T-helper 1 cell treated with Interleukin-12 subunit alpha and Interleukin-12 subunit beta and Interleukin-4 antibody, amounts not matched to agents 30 ng/mL and 1 ng/mL, for 36 hours (primary cell): Measurements from ENCODE around the gene FKBP8. TPM values are rescaled to one million over a fixed set of nuclear protein-coding genes. Genes with fewer than 3 reads are reported as not detected.
"Not testable (repeated sequence)": the region's sequence is repeated elsewhere in the genome, so short reads cannot be mapped to it uniquely, and the experiment has no call there.

ENCODE experiments used
- intact Hi-C: fragments of 100-400 bp; cut with micrococcal nuclease; formaldehyde crosslinking; loops from one replicate; pipeline ENCODE4 v1.15.1; 2024
- total RNA-seq: library from RNA; stranded (reverse); gene quantifications from 2 replicates; pipeline ENCODE4 v1.2.3, GENCODE V29; 2022

The FKBP8 gene
- total RNA-seq, 1 donor from 2014 or later = 192 TPM

DNA sequence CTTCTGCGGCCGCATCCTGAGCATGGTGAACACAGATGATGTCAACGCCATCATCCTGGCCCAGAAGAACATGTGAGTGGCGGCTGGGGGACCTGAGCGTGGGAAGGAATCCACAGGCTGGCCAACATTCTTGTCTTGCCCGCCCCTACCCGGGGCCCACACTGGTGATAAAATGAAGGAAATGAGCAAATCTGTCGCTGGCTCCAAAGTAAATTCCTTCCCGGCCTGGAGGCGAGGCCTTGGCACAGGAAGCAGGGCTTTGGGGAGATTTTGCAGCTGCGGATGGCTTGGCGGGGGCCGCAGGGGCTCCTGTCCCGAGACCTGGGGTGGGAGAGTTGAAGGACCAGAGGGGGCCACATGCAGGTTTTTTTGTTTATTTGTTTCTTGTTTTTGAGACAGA is 18.7 kb upstream of the FKBP8 start:
- intact Hi-C loops = no loop called here

DNA sequence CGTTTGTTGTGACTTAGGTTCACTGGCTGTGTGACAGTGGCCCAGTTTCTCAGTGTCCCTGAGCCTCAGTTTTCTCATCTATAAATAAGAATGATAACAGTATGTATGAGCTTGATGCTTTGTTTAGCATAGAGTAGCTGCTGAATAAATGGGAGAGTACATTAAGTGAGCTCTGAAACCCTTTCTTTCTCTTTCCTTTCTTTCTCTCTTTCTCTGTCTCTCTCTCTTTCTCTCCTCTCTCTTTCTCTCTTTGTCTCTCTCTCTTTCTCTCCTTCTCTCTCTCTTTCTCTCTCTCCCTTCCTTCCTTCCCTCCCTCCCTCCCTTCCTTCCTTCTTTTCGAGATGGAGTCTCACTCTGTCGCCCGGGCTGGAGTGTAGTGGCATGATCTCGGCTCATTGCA is 16.3 kb upstream of the FKBP8 start:
- intact Hi-C loops = no loop called here

DNA sequence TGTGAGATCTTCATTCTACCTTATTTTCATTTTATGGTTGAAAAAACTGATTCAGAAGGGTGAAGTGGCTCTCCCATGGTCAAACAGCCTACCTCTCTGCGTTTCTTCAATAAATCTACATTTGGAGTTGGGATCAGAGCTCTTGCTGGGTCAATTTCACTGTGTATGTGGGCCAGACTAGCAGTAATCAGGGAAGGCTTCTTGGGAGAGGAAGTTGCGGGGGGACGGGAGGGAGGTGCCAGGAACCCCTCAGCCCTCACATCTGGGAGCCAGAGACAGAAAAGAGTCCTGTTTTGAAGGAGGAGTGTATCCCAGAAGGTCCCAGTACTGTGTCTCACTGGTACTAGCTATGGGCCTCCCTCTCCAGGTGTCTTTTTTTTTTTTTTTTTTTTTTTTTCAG is 15.2 kb upstream of the FKBP8 start:
- intact Hi-C loops = no loop called here

DNA sequence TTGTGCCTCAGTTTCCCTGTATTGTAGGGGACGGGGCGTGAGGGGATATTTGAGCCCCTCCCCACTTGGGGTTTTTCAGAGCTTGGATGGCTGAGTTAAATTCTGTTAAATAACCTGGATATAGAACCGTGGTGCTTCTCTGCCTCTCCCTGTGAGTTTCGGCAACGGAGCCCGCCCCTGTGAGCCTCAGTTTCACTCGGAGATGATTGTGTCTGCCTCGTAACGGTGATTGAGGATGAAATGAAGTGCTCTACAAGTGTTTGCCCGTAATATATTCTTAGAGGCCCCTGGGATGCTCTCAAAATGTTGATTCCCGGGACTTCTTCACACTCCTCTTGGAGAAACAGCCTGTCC is 14.8 kb upstream of the FKBP8 start:
- intact Hi-C loops = no loop called here

DNA sequence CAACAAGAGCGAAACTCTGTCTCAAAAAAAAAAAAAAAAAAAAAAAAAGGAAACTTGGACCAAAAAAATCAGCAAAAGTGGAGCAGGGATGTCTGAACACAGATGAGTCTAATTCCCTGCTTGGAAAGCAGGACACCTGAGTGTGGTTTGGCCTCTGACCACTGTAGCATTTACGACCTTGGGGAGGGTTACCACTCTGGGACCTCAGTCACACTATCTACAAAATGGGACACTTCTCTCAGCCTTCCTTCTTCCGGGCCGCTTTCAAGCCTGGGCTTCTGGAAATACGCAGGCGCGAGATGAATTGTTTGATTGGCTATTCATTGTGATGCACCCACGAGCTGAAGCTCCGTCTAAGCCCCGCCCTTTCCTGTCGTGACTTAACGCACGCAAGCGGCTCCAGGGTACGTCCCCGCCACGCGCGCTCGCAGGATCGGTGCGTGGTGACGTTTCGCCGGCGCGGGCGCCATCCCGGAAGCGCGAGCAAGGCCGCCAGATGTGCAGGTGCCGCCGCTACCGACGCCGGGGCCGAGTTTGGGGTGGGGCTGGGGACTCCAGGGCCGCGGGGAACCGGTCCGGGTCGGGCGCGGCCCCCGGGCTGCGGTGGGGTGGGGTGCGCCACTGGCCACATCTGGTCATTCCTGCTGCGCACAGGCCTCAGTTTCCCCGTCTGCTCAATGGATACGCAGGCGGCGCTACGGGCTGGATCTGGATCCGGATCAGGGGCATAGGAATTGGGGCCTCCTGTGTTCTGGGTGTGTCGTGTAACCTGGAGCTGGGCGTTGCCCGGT is 14.2 kb upstream of the FKBP8 start, which contains the start of gene KXD1:
TSS of gene KXD1 (plus strand) at position 460 of the 791 bp plus-strand sequence. CDS start 4,187 bp downstream, outside the sequence.
- intact Hi-C loops = loop anchor here (1.0 kb wide), 6 partner anchors 13 to 362 kb away; partner anchors contain the start of genes COPE, DDX49, ELL and REX1BD

DNA sequence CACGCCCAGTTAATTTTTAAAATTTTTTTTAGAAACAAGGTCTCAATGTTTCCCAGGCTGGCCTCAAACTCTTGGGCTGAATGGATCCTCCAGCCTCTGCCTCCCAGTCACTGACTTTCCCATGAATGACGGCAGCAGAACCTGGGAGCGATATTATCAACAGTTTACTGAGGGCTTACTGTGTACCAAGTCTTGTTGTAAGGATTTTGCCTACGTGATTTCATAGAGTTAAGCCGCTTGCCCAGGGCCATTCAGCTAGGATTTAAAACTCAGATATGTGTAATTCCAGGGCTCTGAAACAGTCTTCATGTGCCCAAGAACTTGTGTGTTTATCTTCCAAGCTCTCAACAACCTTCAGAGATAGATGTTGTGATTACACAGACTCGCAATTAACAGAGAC is 8.3 kb upstream of the FKBP8 start:
- intact Hi-C loops = no loop called here

DNA sequence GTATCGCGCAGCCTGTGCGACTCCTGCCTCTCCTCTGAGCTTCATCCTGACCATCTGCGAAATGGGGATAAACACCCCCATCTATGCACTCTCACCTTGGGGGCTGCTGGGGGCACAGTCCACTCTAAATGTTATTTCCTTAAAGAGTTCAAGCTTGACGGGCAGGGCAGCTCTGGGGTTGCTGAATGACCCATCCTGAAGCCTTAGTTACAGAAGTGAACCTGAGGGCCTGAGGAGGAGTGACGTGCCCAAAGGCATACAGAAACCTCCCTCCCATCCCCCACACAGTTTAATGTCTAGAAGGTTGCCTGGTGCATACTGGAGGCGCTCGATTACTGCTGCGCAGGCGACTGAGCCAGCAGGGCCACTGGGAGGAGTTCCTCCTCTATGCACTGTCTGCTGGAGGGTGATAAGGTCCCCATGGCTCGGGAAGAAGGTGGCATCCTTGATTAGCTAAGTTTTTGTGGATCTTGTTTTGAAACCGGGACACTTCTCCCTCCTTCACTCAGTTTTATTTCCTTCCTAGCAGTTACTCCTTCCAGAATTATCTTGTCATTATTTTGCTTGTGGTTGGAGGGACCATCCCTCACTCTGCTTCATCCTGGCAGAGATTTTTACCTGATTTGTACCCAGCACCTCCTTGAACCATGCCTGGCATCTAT is 572 bp upstream of the FKBP8 start:
- intact Hi-C loops = loop anchor here (1.0 kb wide), 7 partner anchors 13 to 648 kb away; partner anchors contain the start of genes BORCS8, ELL, KXD1 and REX1BD

DNA sequence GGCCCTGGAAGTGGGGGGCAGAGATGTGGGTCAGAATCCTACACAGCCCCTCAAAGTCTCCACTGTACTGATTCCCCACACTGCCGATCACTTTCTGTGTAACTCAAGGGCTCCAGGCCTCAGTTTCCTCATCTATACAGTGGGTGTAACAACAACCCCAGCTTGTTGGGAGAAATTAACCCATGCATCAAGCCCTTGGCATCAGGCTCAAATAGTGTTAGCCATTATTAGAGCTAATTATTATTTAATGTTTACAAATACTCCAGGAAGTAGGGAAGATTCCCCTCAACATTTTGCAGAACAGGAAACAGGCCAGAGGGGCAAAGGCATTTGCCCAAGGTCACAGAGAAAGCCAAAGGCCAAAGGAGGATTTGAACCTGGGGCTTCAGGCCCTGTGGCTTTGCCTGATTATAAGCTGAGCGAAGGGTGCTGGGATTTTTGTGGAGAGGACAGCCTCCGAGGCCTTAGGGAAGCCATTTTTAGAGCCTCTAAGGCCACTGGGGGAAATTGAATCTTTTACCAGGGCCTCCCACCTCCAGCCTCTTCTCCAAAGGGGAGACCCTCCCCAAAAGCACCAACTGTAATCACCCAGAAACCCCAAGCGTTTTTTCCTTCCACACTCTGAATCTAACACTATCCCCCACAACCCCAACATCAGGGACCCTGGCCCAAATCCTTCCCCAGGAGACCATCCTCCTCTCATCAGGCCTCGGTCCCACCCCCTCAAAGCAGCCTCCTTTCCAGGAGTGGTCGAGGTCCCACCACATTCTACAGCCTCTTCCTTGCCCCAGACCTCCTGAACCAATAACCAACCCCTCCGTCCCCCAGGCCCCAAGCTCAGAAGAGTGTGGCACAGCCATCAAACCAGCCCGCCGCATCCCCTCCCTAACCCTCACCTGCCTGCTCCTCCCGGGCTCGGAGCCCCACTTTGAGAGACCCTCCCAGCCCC is 1.1 kb downstream of the FKBP8 start:
- intact Hi-C loops = no loop called here

DNA sequence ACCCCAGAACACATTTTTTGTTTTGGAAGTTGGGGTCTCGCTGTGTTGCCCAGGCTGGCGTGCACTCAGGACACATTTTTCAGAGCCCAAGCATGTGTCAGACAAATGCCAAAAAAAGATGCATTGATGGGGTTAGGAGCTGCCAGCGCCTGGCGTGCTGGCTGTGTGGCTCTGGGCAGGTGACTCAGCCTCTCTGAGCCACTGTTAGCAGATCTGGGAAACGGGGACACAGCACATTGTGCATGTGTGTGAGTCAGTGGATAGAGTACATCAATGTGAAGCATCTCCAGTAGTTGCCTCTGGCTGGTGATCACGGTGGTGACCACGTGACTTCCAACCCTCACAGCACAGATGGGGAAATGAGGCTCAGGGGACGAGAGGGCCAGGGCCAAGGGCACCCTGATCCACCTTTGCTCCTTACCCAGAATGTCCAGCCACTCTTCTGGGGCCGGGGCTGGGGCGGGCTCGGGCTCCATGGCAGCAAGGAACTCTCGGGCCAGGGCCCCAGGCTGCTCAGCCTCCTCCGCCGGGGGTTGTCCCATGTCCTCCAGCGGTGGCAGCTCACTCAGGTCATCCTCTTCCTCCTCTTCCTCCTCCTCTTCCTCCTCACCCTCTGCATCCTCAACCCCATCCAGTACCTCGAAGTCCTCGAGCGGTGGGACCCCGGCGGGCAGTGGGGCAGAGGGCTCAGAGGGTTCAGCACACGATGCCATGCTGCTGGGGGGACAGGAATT is 1.9 kb downstream of the FKBP8 start:
- intact Hi-C loops = no loop called here

DNA sequence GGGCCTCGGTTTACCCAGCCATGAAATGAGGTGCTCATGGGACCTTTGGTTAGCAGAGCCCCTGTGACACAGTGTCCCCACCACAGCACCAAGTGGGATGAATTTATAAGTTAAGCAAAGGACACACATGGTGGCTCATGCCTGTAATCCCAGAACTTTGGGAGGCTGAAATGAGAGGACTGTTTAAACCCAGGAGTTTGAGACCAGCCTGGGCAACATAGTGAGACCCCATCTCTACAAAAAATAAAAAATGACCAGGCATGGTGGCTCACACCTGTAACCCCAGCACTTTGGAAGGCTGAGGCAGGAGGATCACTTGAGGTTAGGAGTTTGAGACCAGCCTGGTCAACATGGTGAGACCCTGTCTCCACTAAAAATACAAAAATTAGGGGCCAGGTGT is 3.2 kb downstream of the FKBP8 start:
- intact Hi-C loops = not testable (repeated sequence)

DNA sequence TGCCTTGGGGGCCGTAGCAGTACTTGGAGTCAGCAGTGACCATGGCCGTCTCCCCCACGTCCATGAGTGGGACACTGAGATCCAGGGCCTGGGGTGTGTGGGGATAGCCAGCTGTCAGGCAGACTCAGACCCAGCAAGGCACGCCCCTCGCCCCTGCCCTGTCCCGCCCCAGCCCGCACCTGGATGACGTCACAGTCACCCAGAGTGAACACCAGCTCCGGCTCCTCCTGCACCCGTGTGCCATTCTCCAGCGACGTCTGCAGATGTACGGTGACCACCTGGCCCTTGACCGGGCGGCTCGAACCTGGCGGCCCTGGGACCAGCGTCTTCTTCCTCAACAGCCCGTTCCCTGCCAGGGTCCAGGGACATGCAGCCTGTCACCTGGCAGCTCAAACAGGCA is 4.0 kb downstream of the FKBP8 start:
- intact Hi-C loops = no loop called here

DNA sequence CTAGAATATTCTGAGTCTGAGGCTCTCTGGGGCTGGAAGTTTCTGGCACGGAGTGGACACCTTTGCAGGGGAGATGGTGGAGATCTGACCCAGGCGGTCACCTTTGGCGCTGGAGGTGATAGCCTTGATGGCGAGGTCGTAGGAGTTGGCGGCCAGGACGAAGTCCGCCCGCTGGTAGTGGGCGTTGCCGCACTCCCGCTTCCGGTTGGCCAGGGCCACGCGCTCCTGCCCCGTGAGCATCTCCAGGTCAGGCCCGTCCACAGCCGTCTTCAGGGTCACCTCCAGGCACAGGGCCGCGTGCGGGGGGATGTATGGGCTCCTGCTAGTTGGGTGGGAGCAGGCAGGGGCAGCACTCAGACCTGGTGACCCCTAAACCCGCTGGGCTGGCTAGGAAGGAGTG is 5.3 kb downstream of the FKBP8 start:
- intact Hi-C loops = no loop called here

DNA sequence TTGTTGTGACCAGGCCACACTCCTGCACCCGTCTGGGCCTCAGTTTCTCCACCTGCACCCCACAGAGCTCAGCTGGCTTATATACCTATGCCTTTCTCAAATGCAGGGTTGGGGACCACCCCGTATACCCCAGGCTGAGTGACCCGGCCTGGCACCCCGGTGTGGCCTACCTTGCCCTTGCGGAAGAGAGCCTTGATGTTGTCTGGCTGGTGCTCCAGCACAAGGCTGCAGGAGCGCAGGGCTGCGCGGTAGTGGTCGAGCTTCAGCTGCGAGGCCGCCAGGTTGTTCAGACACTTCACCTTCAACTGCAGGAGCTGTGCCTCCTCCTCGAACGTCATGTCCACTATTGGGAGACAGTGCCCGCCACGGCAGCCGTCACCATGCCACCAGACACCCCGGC is 5.9 kb downstream of the FKBP8 start:
- intact Hi-C loops = no loop called here

DNA sequence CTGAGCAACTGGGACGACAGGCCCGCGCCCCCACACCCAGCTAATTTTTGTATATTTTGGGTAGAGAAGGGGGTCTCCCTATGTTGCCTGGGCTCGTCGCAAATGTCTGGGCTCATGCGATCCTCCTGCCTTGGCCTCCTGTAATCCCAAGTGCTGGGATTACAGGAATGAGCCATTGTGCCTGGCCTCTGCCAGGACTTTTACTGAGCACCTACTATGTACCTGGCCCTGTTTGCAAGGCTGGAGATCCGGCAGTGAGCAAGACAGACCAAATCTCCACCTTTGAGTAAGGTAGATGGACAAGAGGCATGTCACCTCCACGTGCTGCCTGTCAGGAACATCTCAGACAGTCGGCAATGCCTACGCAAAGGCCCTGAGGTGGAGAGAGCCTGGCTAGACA is 6.9 kb downstream of the FKBP8 start:
- intact Hi-C loops = no loop called here

DNA sequence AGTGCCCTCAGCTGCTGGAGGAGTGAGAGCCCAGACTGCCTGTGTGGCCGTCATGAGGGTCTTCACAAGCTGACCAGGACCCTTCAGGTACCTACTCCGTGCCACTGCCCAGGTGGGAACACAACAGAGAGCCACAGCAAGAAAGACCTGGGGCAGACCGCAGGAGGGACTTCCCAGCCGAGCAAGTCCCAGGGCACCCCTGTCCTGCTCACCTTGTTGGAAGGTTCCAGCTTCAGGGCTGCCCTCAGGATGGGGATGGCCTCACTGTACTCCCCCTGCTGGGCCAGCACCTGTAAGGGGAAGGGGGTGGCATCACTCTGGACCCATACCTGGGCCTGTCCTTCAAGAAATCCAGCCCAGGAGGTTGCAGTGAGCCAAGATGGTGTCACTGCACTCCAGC is 10.3 kb downstream of the FKBP8 start:
- intact Hi-C loops = no loop called here

DNA sequence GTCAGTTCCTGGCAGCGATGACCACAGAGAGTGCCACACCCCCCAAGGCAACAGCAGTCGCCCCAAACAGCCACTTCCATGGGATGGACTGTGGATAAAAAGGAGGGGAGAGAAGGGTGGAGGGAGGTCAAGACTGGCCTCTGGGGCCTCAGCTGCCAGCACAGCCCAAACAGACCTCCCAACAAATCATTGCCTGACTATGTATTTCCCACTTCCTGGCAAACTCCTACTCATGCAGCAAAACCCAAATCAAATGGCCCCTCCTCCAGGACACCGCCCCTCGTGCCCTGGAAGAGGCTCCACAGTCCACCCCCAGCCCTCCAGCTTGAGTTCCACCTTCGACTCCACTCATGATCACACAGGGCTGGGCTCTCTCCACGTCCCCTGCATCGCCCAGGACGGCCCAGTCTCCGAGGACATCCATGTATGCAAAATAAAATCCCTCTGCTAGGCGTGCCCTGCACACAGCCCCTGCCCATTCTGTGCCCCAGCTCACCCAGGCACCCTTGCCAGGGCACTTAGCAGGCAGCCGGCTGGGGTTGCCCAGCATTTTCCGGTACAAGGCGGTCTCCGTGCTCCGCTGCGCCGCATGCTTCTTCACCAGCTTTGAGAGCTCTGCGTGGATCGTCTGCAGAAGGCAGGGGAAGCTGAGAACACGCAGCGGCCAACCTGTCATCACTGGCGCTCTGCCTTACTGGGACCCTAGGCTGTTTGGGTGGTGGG is 11.0 kb downstream of the FKBP8 start:
- intact Hi-C loops = no loop called here

DNA sequence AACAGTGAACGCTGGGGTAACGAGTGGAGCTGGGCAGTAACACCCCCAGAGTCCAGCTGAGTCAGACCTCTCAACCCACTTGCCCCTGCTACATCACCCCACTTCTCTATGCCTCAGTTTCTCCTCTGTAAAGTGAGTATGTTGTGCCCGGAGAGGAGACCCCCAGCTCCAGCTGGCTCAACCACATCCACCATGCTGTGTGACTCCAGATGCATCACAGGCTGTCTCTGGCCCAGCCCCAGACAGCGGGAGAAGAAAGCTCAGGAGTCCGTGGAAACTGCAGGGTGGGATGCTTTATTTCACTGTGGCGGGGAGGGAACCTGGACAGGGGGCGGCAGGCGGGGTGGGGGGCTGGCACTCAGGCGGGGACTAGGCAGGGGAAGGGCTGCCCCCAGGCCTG is 11.9 kb downstream of the FKBP8 start:
- intact Hi-C loops = no loop called here

DNA sequence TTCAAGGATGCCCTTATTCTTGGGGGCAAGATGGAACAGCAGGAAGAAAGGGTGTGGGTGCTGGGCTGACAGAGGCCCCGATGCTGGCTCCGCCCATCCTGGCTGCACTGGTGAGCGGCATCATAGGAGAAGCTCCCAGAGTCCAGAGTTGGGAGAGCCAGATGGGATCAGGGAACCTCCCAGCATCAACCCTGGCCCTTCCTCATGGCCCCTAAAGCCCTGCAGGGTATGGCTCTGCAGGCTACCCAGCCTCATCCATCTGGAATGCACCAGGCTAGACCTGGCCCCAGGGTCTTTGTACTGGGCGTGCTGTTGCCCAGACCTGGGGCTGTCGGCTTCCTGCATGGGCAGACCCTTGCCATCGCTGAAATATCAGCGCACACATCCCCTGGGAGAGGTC is 13.6 kb downstream of the FKBP8 start:
- intact Hi-C loops = no loop called here

DNA sequence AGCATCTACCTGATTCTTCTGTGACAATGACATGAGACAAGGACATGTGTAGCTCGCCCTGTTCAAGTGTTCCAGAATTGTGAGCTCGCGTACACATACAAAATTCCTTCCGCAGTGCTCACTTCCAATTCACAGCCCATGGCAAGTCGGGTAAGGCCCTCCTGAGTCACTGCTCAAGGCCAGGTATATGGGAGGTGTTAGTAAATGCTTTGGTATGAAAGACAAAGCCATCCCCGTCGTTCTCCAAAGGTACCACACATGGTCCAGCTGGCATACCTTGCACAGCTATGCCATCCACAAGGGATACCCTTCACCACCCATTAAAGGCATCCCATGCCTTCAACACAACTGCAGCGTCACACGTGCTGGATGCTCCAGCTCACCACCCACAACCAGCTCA is 17.1 kb downstream of the FKBP8 start:
- intact Hi-C loops = no loop called here

DNA sequence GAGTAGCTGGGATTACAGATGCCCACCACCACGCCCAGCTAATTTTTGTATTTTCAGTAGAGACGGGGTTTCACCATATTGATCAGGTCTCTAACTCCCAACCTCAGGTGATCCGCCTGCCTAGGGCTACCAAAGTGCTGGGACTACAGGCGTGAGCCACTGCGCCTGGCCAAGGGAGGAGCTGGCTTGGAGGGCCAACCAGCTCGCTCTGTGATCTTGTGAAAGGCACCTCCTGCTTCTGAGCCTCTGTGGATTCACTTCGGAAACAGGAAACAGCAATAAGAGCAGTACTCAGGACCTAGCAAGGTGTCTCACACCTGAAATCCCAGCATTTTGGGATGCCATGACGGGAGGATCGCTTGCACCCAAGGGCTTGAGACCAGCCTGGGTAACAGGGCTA is 19.5 kb downstream of the FKBP8 start:
- intact Hi-C loops = loop anchor here (2.0 to 5.0 kb wide), 3 partner anchors 45 to 1217 kb away; partner anchors contain the start of genes CRTC1, DDA1 and MRPL34
